IMR-90 (cell line): ENCODE results near the gene RPEL1.

Experiments
- CTCF ChIP-seq: conservative IDR thresholded peaks from 2 replicates; pipeline ENCODE4 v1.5.1; 2012; ENCODE audit warnings: mild to moderate bottlenecking, low read depth, low read length, improper control_type of control experiment
- ELK1 ChIP-seq: fragments of 150-350 bp; IDR thresholded peaks from 2 replicates; pipeline ENCODE4 v1.6.1; 2016; ENCODE audit warnings: low read depth, mild to moderate bottlenecking, low read length, moderate library complexity, borderline replicate concordance
- POLR2A ChIP-seq: IDR thresholded peaks from 2 replicates; pipeline ENCODE4 v1.6.1; 2012; ENCODE audit warnings: mild to moderate bottlenecking, low read depth, low read length

- no peak for TF ChIP-seq POLR2A
- TF ChIP-seq CTCF, result no peak
- no peak for TF ChIP-seq ELK1
Observed at GRCh38 chr10:103278537-103278823, 32.8 kb downstream of the RPEL1 start.
